HepG2 (cell line): ENCODE data around the gene CACNG4. TPM values are rescaled to one million over a fixed set of nuclear protein-coding genes. Genes with fewer than 3 reads are reported as not detected.

Source experiments
- ATAC-seq: fragments of 200-7000 bp; cut with Tn5 transposase; 3 replicates; pipeline ENCODE4 v1.9.1; 2020; ENCODE audit warnings: mild to moderate bottlenecking, moderate library complexity
- BruUV-seq: library from RNA; stranded (reverse); fragments of 400-500 nt; replicated peaks from 2 replicates; lab custom pipeline; 2021; lab: Mats Ljungman, UMichigan
- CTCF ChIA-PET: fragments of 300-600 bp; formaldehyde crosslinking; extraction: SDS; loops from one replicate; lab custom pipeline; 2021; ENCODE audit warnings: low total read pairs, inconsistent platforms, low intra/inter-chr PET ratio; lab: Yijun Ruan, JAX
- POLR2A ChIA-PET: fragments of 350-600 bp; sonication (Branson Sonifier 250); formaldehyde crosslinking; loops from one replicate; lab custom pipeline; 2020; ENCODE audit warnings: antibody characterized with exemption, inconsistent platforms; lab: Yijun Ruan, JAX
- DNase-seq: peaks from one replicate; pipeline ENCODE4 v3.0.0-alpha.2; 2015; ENCODE audit warnings: low spot score
- FAIRE-seq: peaks from 3 replicates; lab custom pipeline; 2011; peaks lifted over from hg19 to GRCh38; lab: Jason Lieb, UNC
- H2AFZ ChIP-seq: one replicate; pipeline ENCODE4 v1.6.1; 2011; ENCODE audit warnings: low read length, inconsistent platforms
- H3K27ac ChIP-seq: fragments of 300-600 bp; 3 replicates; pipeline ENCODE4 v1.8.0; 2011; ENCODE audit warnings: mixed run types, mild to moderate bottlenecking, mixed read lengths, low read length, inconsistent platforms; ENCODE audit not compliant: insufficient read depth; ENCODE audit errors: extremely low read length
- H3K27me3 ChIP-seq, 2 experiments: fragments of 200-600 bp in 1 of 2; 2 replicates in 1 of 2; 3 replicates in 1 of 2; pipeline versions ENCODE4 v1.6.0 to v1.8.0; 2011; ENCODE audit warnings: low read length in 2 of 2, mild to moderate bottlenecking in 2 of 2, moderate library complexity in 2 of 2, inconsistent platforms in 1 of 2; ENCODE audit not compliant: insufficient read depth in 2 of 2, control insufficient read depth in 1 of 2
- H3K36me3 ChIP-seq, 2 experiments: fragments of 200-600 bp in 1 of 2; replicated peaks in 1 of 2; 2 replicates in 1 of 2; 3 replicates in 1 of 2; pipeline versions ENCODE4 v1.5.1 to v1.8.0; 2011; ENCODE audit warnings: low read length in 2 of 2, inconsistent platforms in 1 of 2; ENCODE audit not compliant: insufficient read depth in 2 of 2, control insufficient read depth in 1 of 2
- H3K4me1 ChIP-seq: 2 replicates; pipeline ENCODE4 v1.5.1; 2012; ENCODE audit warnings: low read length, inconsistent platforms; ENCODE audit not compliant: insufficient read depth
- H3K4me2 ChIP-seq: 2 replicates; pipeline ENCODE4 v1.6.0; 2011; ENCODE audit warnings: low read depth, low read length, inconsistent platforms
- H3K4me3 ChIP-seq, 3 experiments: fragments of 200-600 bp in 1 of 3; sonication (generic), shearing (Covaris generic) in 1 of 3; replicated peaks in 1 of 3; 2 replicates each; pipeline ENCODE4 v1.5.1; 2011 to 2016; ENCODE audit warnings: low read length in 3 of 3, inconsistent platforms in 2 of 3, low read depth in 2 of 3, mild to moderate bottlenecking in 2 of 3, control low read depth in 1 of 3, mixed read lengths in 1 of 3; ENCODE audit not compliant: insufficient read depth in 1 of 3
- H3K79me2 ChIP-seq: one replicate; pipeline ENCODE4 v1.6.1; 2011; ENCODE audit warnings: low read length, inconsistent platforms; ENCODE audit not compliant: insufficient read depth
- H3K9ac ChIP-seq: 2 replicates; pipeline ENCODE4 v1.6.0; 2011; ENCODE audit warnings: mild to moderate bottlenecking, low read depth, low read length, inconsistent platforms; ENCODE audit not compliant: insufficient read depth
- H3K9me3 ChIP-seq: 2 replicates; pipeline ENCODE4 v1.5.1; 2012; ENCODE audit warnings: mild to moderate bottlenecking, low read length
- H4K20me1 ChIP-seq: 2 replicates; pipeline ENCODE4 v1.6.0; 2011; ENCODE audit warnings: inconsistent platforms, mild to moderate bottlenecking, low read length, moderate library complexity; ENCODE audit not compliant: insufficient read depth
- EHMT2 ChIP-seq: fragments of 200-600 bp; sonication (generic); IDR thresholded peaks from 2 replicates; pipeline ENCODE4 v1.7.0; 2017; ENCODE audit warnings: antibody characterized with exemption, low read depth, low read length, borderline replicate concordance
- KIAA2018 ChIP-seq: sonication (generic); formaldehyde crosslinking; IDR thresholded peaks from 2 replicates; pipeline ENCODE4 v1.5.0; 2020; ENCODE audit warnings: mild to moderate bottlenecking, missing genetic modification reagents, borderline replicate concordance
- MEIS1 ChIP-seq: sonication (generic); formaldehyde crosslinking; IDR thresholded peaks from 2 replicates; pipeline ENCODE4 v1.9.0; 2021; ENCODE audit warnings: mild to moderate bottlenecking, missing genetic modification reagents, moderate library complexity, borderline replicate concordance
- MXD4 ChIP-seq: IDR thresholded peaks from 2 replicates; pipeline ENCODE4 v1.6.1; 2016; ENCODE audit warnings: mild to moderate bottlenecking, missing biosample characterization, missing genetic modification reagents
- NFE2 ChIP-seq: sonication (generic); formaldehyde crosslinking; IDR thresholded peaks from 2 replicates; pipeline ENCODE4 v1.4.0; 2020; ENCODE audit warnings: missing genetic modification reagents
- SRSF9 ChIP-seq: fragments of 200-400 bp; formaldehyde crosslinking; IDR thresholded peaks from 2 replicates; pipeline ENCODE4 v1.6.1; 2018; ENCODE audit warnings: borderline replicate concordance, mild to moderate bottlenecking, low read depth, low read length; ENCODE audit not compliant: insufficient read depth, poor library complexity, severe bottlenecking
- ZBTB33 ChIP-seq: sonication (generic); formaldehyde crosslinking; IDR thresholded peaks from 2 replicates; pipeline ENCODE4 v1.4.0; 2020; ENCODE audit warnings: missing genetic modification reagents
- ZBTB44 ChIP-seq: sonication (generic); formaldehyde crosslinking; IDR thresholded peaks from 2 replicates; pipeline ENCODE4 v1.4.0; 2020; ENCODE audit warnings: missing genetic modification reagents
- ZFP41 ChIP-seq: sonication (generic); formaldehyde crosslinking; IDR thresholded peaks from 2 replicates; pipeline ENCODE4 v1.4.0; 2020; ENCODE audit warnings: mild to moderate bottlenecking, missing genetic modification reagents, borderline replicate concordance
- ZNF260 ChIP-seq: sonication (generic); formaldehyde crosslinking; IDR thresholded peaks from 2 replicates; pipeline ENCODE4 v1.4.0; 2020; ENCODE audit warnings: missing genetic modification reagents, low read depth, mild to moderate bottlenecking, borderline replicate concordance
- ZNF775 ChIP-seq: sonication (generic); formaldehyde crosslinking; IDR thresholded peaks from 2 replicates; pipeline ENCODE4 v1.4.0; 2020; ENCODE audit warnings: missing genetic modification reagents, mild to moderate bottlenecking, moderate library complexity, borderline replicate concordance
- ZSCAN31 ChIP-seq: sonication (generic); formaldehyde crosslinking; IDR thresholded peaks from 2 replicates; pipeline ENCODE4 v1.5.0; 2020; ENCODE audit warnings: low read depth, mild to moderate bottlenecking, missing genetic modification reagents
- WGBS: methylation state at CpG from one replicate; pipeline ENCODE4 v1.1.6; 2017; ENCODE audit warnings: low lambda C conversion rate; 5-methylcytosine and 5-hydroxymethylcytosine counted together
- in situ Hi-C: cut with HindIII; loops from 2 replicates; pipeline ENCODE4 v1.10.0; 2017; ENCODE audit warnings: low pct_unique_long_range_greater_than_20kb; ENCODE audit not compliant: extremely low pct_ligation_motif_present
- intact Hi-C: fragments of 100-400 bp; cut with micrococcal nuclease; formaldehyde crosslinking; loops from one replicate; pipeline ENCODE4 v1.10.0; 2022; ENCODE audit not compliant: unreplicated experiment
- polyA plus RNA-seq, 8 experiments: library from polyadenylated mRNA; depleted of rRNA in 3 of 8; stranded (reverse) in 7 of 8; unstranded in 1 of 8; fragments of >200 nt; fragmentation: Illumina TruSeq in 4 of 8; extraction: Trizol in 4 of 8; gene quantifications; 2 replicates each; pipeline versions ENCODE4 v1.2.1 to v1.2.3, GENCODE V29; 2011 to 2016; ENCODE audit warnings: low read depth in 4 of 8, missing spikeins in 1 of 8, mixed read lengths in 1 of 8; ENCODE audit not compliant: insufficient read depth in 1 of 8
- total RNA-seq, 5 experiments: library from RNA; depleted of rRNA; stranded (reverse); fragments of >200 nt; fragmentation: Illumina TruSeq; extraction: Trizol; gene quantifications; 2 replicates each; pipeline ENCODE4 v1.2.3, GENCODE V29; 2016; ENCODE audit warnings: low read depth in 1 of 5

CACNG4 gene
- total and polyA plus RNA-seq, 2 of the 13 experiments (the other 11 are each of a cell fraction or from before 2014, with no cell fraction given): 0.09 TPM

- ChIA-PET CTCF (no interaction called here), POLR2A (no interaction called here)
- Histone ChIP-seq H3K27me3 (peaks cover 8 to 82% of the 10 kb centered on the region in 2 experiments), H3K9ac (no peak overlapping the region), H2AFZ (no peak overlapping the region), H3K4me1 (peaks cover 26% of the 10 kb centered on the region), H3K4me3 (no peak overlapping the region), H3K36me3 (no peaks in the 10 kb centered on the region), H3K27ac (no peak overlapping the region), H3K79me2 (no peaks in the 10 kb centered on the region), H4K20me1 (no peaks in the 10 kb centered on the region), H3K4me2 (no peak overlapping the region), H3K9me3 (no peaks in the 10 kb centered on the region)
- ATAC-seq (no peak), DNase-seq (no peak), FAIRE-seq (no peak)
- intact Hi-C loops (no loop called here), in situ Hi-C loops (no loop called here)
- 42% methylated on average over 6 of the region's 6 CpGs for WGBS
- no TSS peak for BruUV-seq
- TF ChIP-seq MXD4 (CRISPR knock-in tag): no peak
- no peak for TF ChIP-seq ZNF775 (CRISPR knock-in tag)
- TF ChIP-seq KIAA2018: no peak
- no peak for TF ChIP-seq ZNF260
- TF ChIP-seq SRSF9: no peak
- TF ChIP-seq EHMT2: no peak
- no peak for TF ChIP-seq ZBTB33 (CRISPR knock-in tag)
- TF ChIP-seq ZBTB44 (CRISPR knock-in tag): no peak
- TF ChIP-seq MEIS1 (CRISPR knock-in tag): no peak
- no peak for TF ChIP-seq ZSCAN31 (CRISPR knock-in tag)
- no peak for TF ChIP-seq NFE2 (CRISPR knock-in tag)
- no peak for TF ChIP-seq ZFP41
These were observed 21.0 kb upstream of the CACNG4 start for GRCh38 chr17:66943484-66943883.
